GM23248 (cell line): Measurements from ENCODE around the gene EFNA1. TPM values are rescaled to one million over a fixed set of nuclear protein-coding genes. Genes with fewer than 3 reads are reported as not detected.

Experiments used
- DNase-seq: peaks from one replicate; pipeline ENCODE4 v3.0.0-alpha.2; 2015
- H2AFZ ChIP-seq: fragments of 200-600 bp; sonication (generic); 2 replicates; pipeline ENCODE4 v1.6.1; 2016; ENCODE audit warnings: antibody characterized with exemption
- H3F3A ChIP-seq: fragments of 200-600 bp; sonication (generic); 2 replicates; pipeline ENCODE4 v1.6.1; 2016; ENCODE audit warnings: mild to moderate bottlenecking, antibody characterized with exemption, mixed run types; ENCODE audit not compliant: insufficient read depth
- H3K27ac ChIP-seq: fragments of 200-600 bp; sonication (generic); 2 replicates; pipeline ENCODE4 v1.5.1; 2016; ENCODE audit warnings: mild to moderate bottlenecking
- H3K27me3 ChIP-seq: fragments of 200-600 bp; sonication (generic); replicated peaks from 2 replicates; pipeline ENCODE4 v1.6.1; 2016; ENCODE audit warnings: mild to moderate bottlenecking; ENCODE audit not compliant: insufficient read depth
- H3K36me3 ChIP-seq: fragments of 200-600 bp; sonication (generic); 2 replicates; pipeline ENCODE4 v1.6.1; 2016; ENCODE audit warnings: low read depth, mild to moderate bottlenecking
- H3K4me1 ChIP-seq: fragments of 200-600 bp; sonication (generic); 2 replicates; pipeline ENCODE4 v1.6.1; 2016; ENCODE audit warnings: mild to moderate bottlenecking; ENCODE audit not compliant: insufficient read depth
- H3K4me2 ChIP-seq: fragments of 200-600 bp; sonication (generic); one replicate; pipeline ENCODE4 v1.6.1; 2016; ENCODE audit warnings: mild to moderate bottlenecking; ENCODE audit not compliant: unreplicated experiment
- H3K4me3 ChIP-seq: fragments of 200-600 bp; sonication (generic); 2 replicates; pipeline ENCODE4 v1.5.1; 2016; ENCODE audit warnings: mild to moderate bottlenecking
- H3K79me2 ChIP-seq: fragments of 200-600 bp; sonication (generic); 2 replicates; pipeline ENCODE4 v1.6.1; 2016; ENCODE audit warnings: mild to moderate bottlenecking; ENCODE audit not compliant: insufficient read depth
- H3K9ac ChIP-seq: fragments of 200-600 bp; sonication (generic); 2 replicates; pipeline ENCODE4 v1.6.1; 2016; ENCODE audit warnings: mild to moderate bottlenecking
- H3K9me2 ChIP-seq: fragments of 200-600 bp; sonication (generic); 2 replicates; pipeline ENCODE4 v1.6.1; 2016; ENCODE audit warnings: mixed run types, mild to moderate bottlenecking, moderate library complexity; ENCODE audit not compliant: insufficient read depth
- H3K9me3 ChIP-seq: fragments of 200-600 bp; sonication (generic); one replicate; pipeline ENCODE4 v1.6.1; 2017; ENCODE audit warnings: low read depth
- H4K20me1 ChIP-seq: fragments of 200-600 bp; sonication (generic); 2 replicates; pipeline ENCODE4 v1.6.0; 2016; ENCODE audit not compliant: insufficient read depth
- EZH2 ChIP-seq: fragments of 200-600 bp; sonication (generic); IDR thresholded peaks from 2 replicates; pipeline ENCODE4 v1.6.1; 2018; ENCODE audit warnings: antibody characterized with exemption, mild to moderate bottlenecking; ENCODE audit not compliant: insufficient read depth, poor library complexity, severe bottlenecking
- EZH2phosphoT487 ChIP-seq: fragments of 200-600 bp; sonication (generic); IDR thresholded peaks from 2 replicates; pipeline ENCODE4 v1.6.1; 2018; ENCODE audit warnings: antibody characterized with exemption, moderate library complexity, mild to moderate bottlenecking, low read depth; ENCODE audit not compliant: insufficient read depth
- WGBS, 2 experiments: methylation state at CpG; one replicate each; pipeline ENCODE4 v1.1.6; 2015 to 2017; ENCODE audit warnings: low lambda C conversion rate in 2 of 2, low coverage in 1 of 2; ENCODE audit errors: missing lambda C conversion rate in 2 of 2; 5-methylcytosine and 5-hydroxymethylcytosine counted together
- in situ Hi-C: fragments of 300-500 bp; cut with MboI; formaldehyde crosslinking; loops from 2 replicates; pipeline ENCODE4 v1.15.0; 2020
- polyA plus RNA-seq: library from polyadenylated mRNA; unstranded; fragments of >200 nt; fragmentation: Nextera tagmentation; extraction: Ambion mirVana; gene quantifications from 2 replicates; pipeline ENCODE4 v1.2.1, GENCODE V29; 2016
- total RNA-seq: library from RNA; depleted of rRNA; stranded (reverse); fragments of >200 nt; shearing (Covaris generic); gene quantifications from 2 replicates; pipeline ENCODE4 v1.2.3, GENCODE V29; 2014

The EFNA1 gene
- total and polyA plus RNA-seq, 2 experiments from 2014 or later: not detected

- no peaks in the 10 kb centered on the region for H4K20me1 ChIP-seq
- peaks cover 3% of the 10 kb centered on the region for H3K79me2 ChIP-seq
- no peaks in the 10 kb centered on the region for H3K36me3 ChIP-seq
- H3K4me3 ChIP-seq: no peak overlapping the region
- DNase-seq: no peak
- 67 to 69% methylated on average over 2 of the region's 2 CpGs for whole genome bisulfite sequencing, 2 experiments
- no peak for TF ChIP-seq EZH2phosphoT487
- TF ChIP-seq EZH2: no peak
- no peak overlapping the region for H3K9ac ChIP-seq
- H3K9me2 ChIP-seq: no peaks in the 10 kb centered on the region
- no peaks in the 10 kb centered on the region for H3K9me3 ChIP-seq
- 0 out of 2 replicates have a peak, but pooled peaks cover 3% of the 10 kb centered on the region for H3F3A ChIP-seq
- in situ Hi-C loops: no loop called here
- no peak overlapping the region for H3K27ac ChIP-seq
- no peak overlapping the region for H2AFZ ChIP-seq
- peaks cover 20% of the 10 kb centered on the region for H3K27me3 ChIP-seq
- H3K4me1 ChIP-seq: peaks cover 13% of the 10 kb centered on the region; the same call in 1 of the 2 replicates
- no peak overlapping the region for H3K4me2 ChIP-seq
Observed at GRCh38 chr1:155131856-155132255, 4.2 kb downstream of the EFNA1 start.

- 0 out of 2 replicates have a peak, but pooled peaks cover 4% of the 10 kb centered on the region for H3K36me3 ChIP-seq
- no peaks in the 10 kb centered on the region for H3K9me3 ChIP-seq
- H3K9ac ChIP-seq: no peak overlapping the region
- H3K27ac ChIP-seq: no peak overlapping the region
- no peak overlapping the region for H3K4me2 ChIP-seq
- H3K4me1 ChIP-seq: peaks cover 15% of the 10 kb centered on the region
- WGBS, 2 experiments: 84 to 86% methylated on average over 6 to 7 of the region's 7 CpGs
- peaks cover 23% of the 10 kb centered on the region for H3K79me2 ChIP-seq
- no peak for DNase-seq
- in situ Hi-C loops: no loop called here
- no peaks in the 10 kb centered on the region for H3K9me2 ChIP-seq
- H3F3A ChIP-seq: peaks cover 11% of the 10 kb centered on the region
- peaks cover 4% of the 10 kb centered on the region for H3K27me3 ChIP-seq
- TF ChIP-seq EZH2phosphoT487: no peak
- no peak for TF ChIP-seq EZH2
- no peak overlapping the region for H3K4me3 ChIP-seq
- no peak overlapping the region for H2AFZ ChIP-seq
- no peaks in the 10 kb centered on the region for H4K20me1 ChIP-seq
Observed at GRCh38 chr1:155133799-155134281, 6.2 kb downstream of the EFNA1 start.

DNA sequence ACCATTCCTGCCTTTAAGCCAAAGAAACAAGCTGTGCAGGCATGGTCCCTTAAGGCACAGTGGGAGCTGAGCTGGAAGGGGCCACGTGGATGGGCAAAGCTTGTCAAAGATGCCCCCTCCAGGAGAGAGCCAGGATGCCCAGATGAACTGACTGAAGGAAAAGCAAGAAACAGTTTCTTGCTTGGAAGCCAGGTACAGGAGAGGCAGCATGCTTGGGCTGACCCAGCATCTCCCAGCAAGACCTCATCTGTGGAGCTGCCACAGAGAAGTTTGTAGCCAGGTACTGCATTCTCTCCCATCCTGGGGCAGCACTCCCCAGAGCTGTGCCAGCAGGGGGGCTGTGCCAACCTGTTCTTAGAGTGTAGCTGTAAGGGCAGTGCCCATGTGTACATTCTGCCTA is 6.6 kb downstream of the EFNA1 start:
- Histone ChIP-seq H3K9ac (peak overlapping the region; percentile 97; the same call in 1 of the 2 replicates), H3K9me2 (no peaks in the 10 kb centered on the region), H3F3A (peaks cover 15% of the 10 kb centered on the region), H3K79me2 (peaks cover 27% of the 10 kb centered on the region), H3K27ac (peak overlapping the region; percentile 100), H3K4me2 (peak overlapping the region; percentile 97), H4K20me1 (no peaks in the 10 kb centered on the region), H2AFZ (no peak overlapping the region), H3K27me3 (no peaks in the 10 kb centered on the region), H3K9me3 (no peaks in the 10 kb centered on the region), H3K4me1 (peaks cover 20% of the 10 kb centered on the region), H3K36me3 (0 out of 2 replicates have a peak, but pooled peaks cover 4% of the 10 kb centered on the region), H3K4me3 (no peak overlapping the region)
- TF ChIP-seq EZH2phosphoT487 (no peak), EZH2 (no peak)
- WGBS, 2 experiments: 56 to 59% methylated on average over 1 of the region's 1 CpG
- DNase-seq: no peak
- in situ Hi-C loops: no loop called here

GRCh38 chr1:155134880-155135414 is 7.3 kb downstream of the EFNA1 start:
- Histone ChIP-seq H3K9me3 (no peaks in the 10 kb centered on the region), H3K27me3 (no peaks in the 10 kb centered on the region), H2AFZ (peak overlapping the region; percentile 75), H3K9ac (peak overlapping the region; percentile 97), H3K36me3 (0 out of 2 replicates have a peak, but pooled peaks cover 4% of the 10 kb centered on the region), H3K4me3 (peak overlapping the region; percentile 88), H3K4me1 (peaks cover 20% of the 10 kb centered on the region), H3F3A (peaks cover 20% of the 10 kb centered on the region), H3K79me2 (peaks cover 34% of the 10 kb centered on the region), H3K27ac (peak overlapping the region; percentile 100), H3K4me2 (peak overlapping the region; percentile 97), H3K9me2 (no peaks in the 10 kb centered on the region), H4K20me1 (no peaks in the 10 kb centered on the region)
- TF ChIP-seq EZH2 (no peak), EZH2phosphoT487 (no peak)
- in situ Hi-C loops: no loop called here
- 1% methylated on average over 18 of the region's 18 CpGs for WGBS, 2 experiments
- peak; percentile 99 for DNase-seq
